SJCRH30 (cell line): ENCODE measurements around the gene PPARG. TPM values are rescaled to one million over a fixed set of nuclear protein-coding genes. Genes with fewer than 3 reads are reported as not detected.
"Not testable (repeated sequence)": the region's sequence is repeated elsewhere in the genome, so short reads cannot be mapped to it uniquely, and the experiment has no call there.

Experiments used
- DNase-seq, 2 experiments: peaks; one replicate each; pipeline ENCODE4 v3.0.0-alpha.2; 2015 to 2020
- H3K27ac ChIP-seq: fragments of 250-450 bp; sonication (Bioruptor Pico); 2 replicates; pipeline ENCODE4 v1.5.1; 2020; ENCODE audit warnings: mild to moderate bottlenecking, moderate library complexity
- H3K27me3 ChIP-seq: fragments of 250-450 bp; sonication (Bioruptor Pico); 2 replicates; pipeline ENCODE4 v1.5.1; 2020; ENCODE audit warnings: mild to moderate bottlenecking, moderate library complexity
- H3K36me3 ChIP-seq: fragments of 250-450 bp; sonication (Bioruptor Pico); 2 replicates; pipeline ENCODE4 v1.5.1; 2020; ENCODE audit warnings: mild to moderate bottlenecking, moderate library complexity
- H3K4me1 ChIP-seq: fragments of 250-450 bp; sonication (Bioruptor Pico); 2 replicates; pipeline ENCODE4 v1.5.1; 2020; ENCODE audit warnings: mild to moderate bottlenecking, moderate library complexity
- H3K4me3 ChIP-seq: fragments of 250-450 bp; sonication (Bioruptor Pico); 2 replicates; pipeline ENCODE4 v1.5.1; 2020; ENCODE audit warnings: mild to moderate bottlenecking, moderate library complexity
- H3K9me3 ChIP-seq: fragments of 250-450 bp; sonication (Bioruptor Pico); replicated peaks from 2 replicates; pipeline ENCODE4 v1.5.1; 2020; ENCODE audit warnings: mild to moderate bottlenecking, moderate library complexity
- total RNA-seq: library from RNA; depleted of rRNA; stranded (reverse); fragments of >200 nt; shearing (Covaris generic); gene quantifications from 2 replicates; pipeline ENCODE4 v1.2.3, GENCODE V29; 2014

The PPARG gene
- total RNA-seq, 1 experiment from 2014 or later: 0.06 TPM

- no peak overlapping the region for H3K4me3 ChIP-seq
- H3K36me3 ChIP-seq: no peaks in the 10 kb centered on the region
- no peaks in the 10 kb centered on the region for H3K4me1 ChIP-seq
- H3K9me3 ChIP-seq: no peaks in the 10 kb centered on the region
- no peak overlapping the region for H3K27ac ChIP-seq
- H3K27me3 ChIP-seq: no peaks in the 10 kb centered on the region; the same call in 1 of the 2 replicates
- no peak for DNase-seq
Observed at GRCh38 chr3:12461097-12461649, 172.3 kb downstream of the PPARG start.

DNA sequence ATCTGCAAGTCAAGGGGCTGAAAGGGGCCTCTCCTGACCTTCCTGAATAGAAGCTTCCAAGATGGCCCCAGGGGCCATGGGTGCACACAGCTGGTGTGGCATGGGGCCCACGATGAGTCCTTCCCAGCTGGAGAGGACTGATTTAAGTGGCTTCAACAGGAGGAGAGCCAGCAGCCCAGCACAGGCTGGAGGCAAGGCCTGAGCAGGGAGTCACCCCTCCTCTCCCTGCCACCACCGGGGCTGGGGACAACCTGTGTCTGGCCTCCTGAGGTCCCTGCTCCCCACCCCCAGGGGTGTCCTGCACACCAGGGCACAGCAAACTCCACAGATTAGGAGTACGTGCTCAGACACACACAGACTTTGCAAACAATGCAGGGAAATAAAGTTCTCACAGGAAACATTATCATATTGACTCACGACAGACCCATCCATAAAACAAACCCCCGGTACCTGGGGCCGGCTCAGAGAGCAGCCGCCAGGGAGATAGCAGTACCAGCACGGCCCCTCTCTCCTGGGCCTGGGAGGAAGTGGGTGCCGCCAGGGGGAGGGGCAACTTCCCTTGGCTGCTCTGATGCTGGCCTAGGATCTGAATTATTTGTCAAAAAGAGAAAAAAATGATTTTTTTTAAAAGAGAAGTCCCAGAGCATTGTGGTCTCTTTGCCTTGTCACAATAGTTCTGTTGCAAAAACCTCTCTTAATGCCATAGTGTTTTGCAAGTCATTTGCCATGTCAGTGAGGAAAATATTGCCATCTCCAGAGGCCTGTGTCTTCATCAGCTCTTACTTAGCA is 173.5 kb downstream of the PPARG start:
- Histone ChIP-seq H3K9me3 (no peaks in the 10 kb centered on the region), H3K4me1 (no peaks in the 10 kb centered on the region), H3K27ac (no peak overlapping the region), H3K36me3 (no peaks in the 10 kb centered on the region), H3K27me3 (no peaks in the 10 kb centered on the region; the same call in 1 of the 2 replicates), H3K4me3 (no peak overlapping the region)
- DNase-seq: no peak

- no peak for DNase-seq
- H3K36me3 ChIP-seq: no peaks in the 10 kb centered on the region
- H3K27me3 ChIP-seq: no peaks in the 10 kb centered on the region; the same call in 1 of the 2 replicates
- no peaks in the 10 kb centered on the region for H3K9me3 ChIP-seq
- H3K4me1 ChIP-seq: no peaks in the 10 kb centered on the region
- H3K4me3 ChIP-seq: no peak overlapping the region
- no peak overlapping the region for H3K27ac ChIP-seq
Observed at GRCh38 chr3:12463686-12464085, 174.8 kb downstream of the PPARG start.

DNA sequence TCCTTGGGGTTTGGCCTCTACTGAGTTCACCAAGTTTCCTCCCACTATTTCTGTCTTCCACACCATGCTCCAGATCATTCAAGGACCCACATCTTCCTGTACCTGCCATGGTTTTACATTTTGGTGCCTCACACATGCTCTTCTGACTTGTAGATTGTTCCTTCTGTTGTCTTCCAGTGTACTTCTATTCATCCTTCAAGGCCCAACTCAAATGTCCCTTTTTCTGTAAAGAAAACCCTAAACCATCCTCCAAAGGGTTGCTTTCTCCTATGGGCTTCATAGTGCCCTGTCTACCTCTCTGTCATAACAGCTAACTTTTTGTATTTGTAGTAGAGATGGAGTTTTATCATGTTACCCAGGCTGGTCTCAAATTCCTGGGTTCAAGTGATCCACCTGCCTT is 175.3 kb downstream of the PPARG start:
- no peak overlapping the region for H3K27ac ChIP-seq
- DNase-seq: no peak
- no peak overlapping the region for H3K4me3 ChIP-seq
- no peaks in the 10 kb centered on the region for H3K4me1 ChIP-seq
- no peaks in the 10 kb centered on the region; the same call in 1 of the 2 replicates for H3K27me3 ChIP-seq
- no peaks in the 10 kb centered on the region for H3K36me3 ChIP-seq
- no peaks in the 10 kb centered on the region for H3K9me3 ChIP-seq

DNA sequence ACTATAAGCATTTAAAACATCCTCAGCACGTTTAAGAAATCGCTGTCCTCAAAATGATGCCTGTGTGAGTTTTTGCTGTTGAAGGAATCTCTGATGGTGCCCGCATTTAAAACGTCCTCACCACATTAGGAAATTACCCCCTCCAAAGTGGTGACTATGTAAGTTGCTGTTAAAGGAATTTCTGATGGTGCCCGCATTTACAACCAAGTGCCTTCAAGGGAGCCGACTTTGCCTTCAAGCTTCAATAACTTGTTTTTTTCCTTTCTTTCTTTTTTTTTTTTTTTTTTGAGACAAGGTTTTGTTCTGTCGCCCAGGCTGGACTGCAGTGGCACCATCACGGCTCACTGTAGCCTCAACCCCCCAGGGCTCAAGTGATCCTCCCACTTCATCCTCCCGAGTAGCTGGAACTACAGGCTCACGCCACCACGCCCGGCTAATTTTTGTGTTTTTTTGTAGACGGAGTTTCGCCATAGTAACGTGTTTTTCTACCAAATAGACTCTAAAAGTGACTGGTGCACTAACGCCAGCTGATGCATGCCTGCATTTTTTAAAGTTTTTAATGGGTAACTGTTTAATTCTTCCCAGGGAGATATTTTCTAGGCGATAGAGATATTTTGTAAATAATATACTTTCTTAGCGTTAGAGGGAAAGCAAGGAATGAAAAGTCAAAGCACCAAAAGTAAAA is 176.4 kb downstream of the PPARG start:
- Histone ChIP-seq H3K36me3 (no peaks in the 10 kb centered on the region), H3K4me1 (no peaks in the 10 kb centered on the region), H3K27me3 (no peaks in the 10 kb centered on the region; the same call in 1 of the 2 replicates), H3K27ac (no peak overlapping the region), H3K9me3 (no peaks in the 10 kb centered on the region), H3K4me3 (no peak overlapping the region)
- no peak for DNase-seq

DNA sequence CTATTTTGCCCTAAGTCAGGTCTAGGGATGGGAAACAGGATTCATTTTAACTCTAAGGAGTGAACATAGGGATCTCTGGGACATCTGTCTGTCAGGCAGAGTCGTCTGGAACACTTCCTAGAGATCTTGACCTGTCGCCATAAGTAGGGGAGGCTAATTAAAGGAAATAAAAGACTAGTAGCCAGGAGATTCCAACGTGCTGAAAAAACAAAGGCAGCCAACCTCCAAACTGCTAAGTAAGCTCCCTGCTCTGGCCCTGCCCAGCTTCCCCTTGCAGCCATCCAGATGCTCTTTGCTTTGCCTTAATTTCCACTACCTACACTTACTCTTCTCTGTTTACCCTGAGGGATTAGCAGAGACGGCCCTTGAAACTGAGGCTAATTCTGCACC is 177.0 kb downstream of the PPARG start:
- Histone ChIP-seq H3K9me3 (no peaks in the 10 kb centered on the region), H3K4me3 (no peak overlapping the region), H3K36me3 (no peaks in the 10 kb centered on the region), H3K27ac (no peak overlapping the region), H3K4me1 (no peaks in the 10 kb centered on the region), H3K27me3 (no peaks in the 10 kb centered on the region)
- DNase-seq: no peak

DNA sequence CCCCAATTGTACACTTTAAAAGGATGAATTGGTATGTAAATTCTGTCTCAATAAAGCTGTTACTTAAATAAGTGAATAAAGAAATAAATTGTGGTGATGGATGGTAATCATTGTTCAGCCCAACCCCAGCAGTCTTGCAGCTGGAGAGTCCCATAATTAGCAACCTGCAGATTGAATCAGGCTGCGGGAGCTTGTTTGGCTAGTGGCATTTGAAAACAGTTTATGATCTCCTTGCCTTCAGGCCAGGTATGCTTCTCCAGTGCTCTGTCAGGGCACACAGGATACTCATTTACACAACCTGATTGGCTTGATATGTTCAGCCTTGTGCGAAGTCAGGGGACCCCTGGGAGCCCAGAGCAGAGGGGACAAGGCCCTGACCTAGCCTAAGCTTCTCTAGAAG is 178.9 kb downstream of the PPARG start:
- no peaks in the 10 kb centered on the region for H3K27me3 ChIP-seq

GRCh38 chr3:12468276-12468675 is 179.4 kb downstream of the PPARG start:
- Histone ChIP-seq H3K9me3 (no peaks in the 10 kb centered on the region), H3K27ac (no peak overlapping the region), H3K4me3 (no peak overlapping the region), H3K36me3 (no peaks in the 10 kb centered on the region), H3K4me1 (no peaks in the 10 kb centered on the region), H3K27me3 (no peaks in the 10 kb centered on the region)
- no peak for DNase-seq

More for the DNA sequence above, 178.9 kb downstream of the PPARG start:
- H3K4me1 ChIP-seq: no peaks in the 10 kb centered on the region
- no peak for DNase-seq
- H3K9me3 ChIP-seq: no peaks in the 10 kb centered on the region
- no peak overlapping the region for H3K27ac ChIP-seq
- H3K36me3 ChIP-seq: no peaks in the 10 kb centered on the region
- H3K4me3 ChIP-seq: no peak overlapping the region

- no peaks in the 10 kb centered on the region for H3K36me3 ChIP-seq
- no peaks in the 10 kb centered on the region for H3K4me1 ChIP-seq
- no peaks in the 10 kb centered on the region for H3K27me3 ChIP-seq
- H3K27ac ChIP-seq: no peak overlapping the region
- no peak overlapping the region for H3K4me3 ChIP-seq
- no peaks in the 10 kb centered on the region for H3K9me3 ChIP-seq
- DNase-seq: no peak
Observed at GRCh38 chr3:12468757-12469156, 179.9 kb downstream of the PPARG start.

GRCh38 chr3:12469222-12469621 is 180.4 kb downstream of the PPARG start:
- not testable (repeated sequence) for H3K4me3 ChIP-seq, H3K27ac ChIP-seq, DNase-seq, H3K4me1 ChIP-seq, H3K27me3 ChIP-seq, H3K36me3 ChIP-seq, H3K9me3 ChIP-seq

DNA sequence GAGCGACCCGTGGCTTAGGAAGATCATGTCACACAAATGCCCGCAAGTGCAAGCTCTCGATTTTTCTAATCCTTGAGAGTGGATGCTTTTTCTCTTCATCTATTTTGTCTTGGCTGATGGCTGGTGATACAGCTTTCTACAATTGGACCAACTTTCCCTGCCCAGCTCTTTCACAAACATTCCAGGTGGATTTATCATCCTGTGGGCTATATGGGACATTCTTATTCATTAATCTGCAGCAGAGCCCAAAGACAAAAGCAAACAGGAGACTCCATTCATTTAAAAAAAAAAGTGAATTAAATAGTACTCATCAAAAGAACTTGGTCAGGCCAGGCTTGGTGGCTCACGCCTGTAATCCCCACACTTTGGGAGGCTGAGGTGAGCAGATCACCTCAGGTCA is 181.2 kb downstream of the PPARG start:
- no peak overlapping the region for H3K27ac ChIP-seq
- H3K4me3 ChIP-seq: no peak overlapping the region
- H3K9me3 ChIP-seq: no peaks in the 10 kb centered on the region
- H3K36me3 ChIP-seq: no peaks in the 10 kb centered on the region
- H3K4me1 ChIP-seq: no peaks in the 10 kb centered on the region
- H3K27me3 ChIP-seq: no peaks in the 10 kb centered on the region
- DNase-seq: no peak

GRCh38 chr3:12470680-12471079 is 181.8 kb downstream of the PPARG start:
- no peak overlapping the region for H3K27ac ChIP-seq
- no peak overlapping the region for H3K4me3 ChIP-seq
- H3K36me3 ChIP-seq: no peaks in the 10 kb centered on the region
- DNase-seq: no peak
- peaks cover 2% of the 10 kb centered on the region; the same call in 1 of the 2 replicates for H3K27me3 ChIP-seq
- no peaks in the 10 kb centered on the region for H3K9me3 ChIP-seq
- H3K4me1 ChIP-seq: no peaks in the 10 kb centered on the region

GRCh38 chr3:12471241-12471640 is 182.4 kb downstream of the PPARG start:
- Histone ChIP-seq H3K27ac (no peak overlapping the region), H3K27me3 (peaks cover 5% of the 10 kb centered on the region; the same call in 1 of the 2 replicates), H3K4me3 (no peak overlapping the region), H3K9me3 (no peaks in the 10 kb centered on the region), H3K4me1 (no peaks in the 10 kb centered on the region), H3K36me3 (no peaks in the 10 kb centered on the region)
- no peak for DNase-seq

DNA sequence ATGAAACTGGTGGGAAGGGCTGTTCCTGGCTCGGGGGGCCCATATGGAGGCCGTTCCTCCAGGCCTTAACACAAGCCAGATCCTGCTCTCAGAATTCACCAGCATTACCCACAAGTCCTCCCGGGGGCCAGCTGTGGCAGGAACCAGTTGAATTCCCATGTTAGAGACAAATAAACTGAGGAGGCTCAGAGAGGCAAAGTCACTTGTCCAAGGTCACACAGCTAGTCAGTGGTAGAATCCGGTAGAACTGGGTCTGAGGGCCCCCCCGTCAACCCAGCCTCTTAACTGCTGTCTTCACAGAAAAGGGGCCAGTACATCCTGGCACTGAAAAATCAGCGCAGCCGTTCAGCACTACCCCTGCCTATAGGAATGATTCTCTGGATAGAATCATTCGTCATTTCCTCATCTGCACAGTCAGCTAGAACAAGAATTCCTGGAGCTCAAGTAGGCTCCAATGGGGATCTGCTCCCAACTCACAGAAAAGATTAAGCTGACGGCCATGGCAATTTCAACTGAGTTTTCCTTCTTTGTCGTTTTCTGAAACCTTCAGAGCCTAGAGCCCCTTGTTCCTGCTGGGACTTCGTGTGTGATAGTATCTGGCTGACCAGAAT is 183.2 kb downstream of the PPARG start:
- Histone ChIP-seq H3K9me3 (no peaks in the 10 kb centered on the region), H3K27ac (no peak overlapping the region)
- DNase-seq: no peak

DNA sequence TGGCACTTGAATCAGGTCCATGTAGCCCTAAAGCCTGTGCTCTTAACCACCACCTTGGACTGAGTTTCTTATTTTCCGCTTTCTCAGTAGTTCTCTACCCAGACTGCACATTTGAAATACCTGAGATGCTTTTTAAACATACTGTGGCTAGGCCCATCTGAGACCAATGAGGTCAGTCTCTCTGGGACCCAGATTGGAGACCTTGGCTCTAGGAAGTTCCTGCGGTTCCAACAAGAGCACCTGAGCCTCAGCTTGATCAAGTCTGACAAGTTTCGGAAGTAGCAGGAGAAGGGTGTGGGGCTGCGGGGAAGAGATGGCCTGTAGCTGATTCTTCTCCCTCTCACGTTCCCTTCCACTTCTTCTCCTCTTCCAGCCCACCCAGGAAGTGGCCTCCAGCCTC is 183.9 kb downstream of the PPARG start:
- no peaks in the 10 kb centered on the region for H3K9me3 ChIP-seq
- DNase-seq: no peak
- H3K4me3 ChIP-seq: no peak overlapping the region
- H3K27me3 ChIP-seq: peaks cover 5% of the 10 kb centered on the region; the same call in 1 of the 2 replicates
- H3K4me1 ChIP-seq: no peaks in the 10 kb centered on the region
- H3K27ac ChIP-seq: no peak overlapping the region
- no peaks in the 10 kb centered on the region for H3K36me3 ChIP-seq

More for the DNA sequence above, 183.2 kb downstream of the PPARG start:
- H3K4me1 ChIP-seq: no peaks in the 10 kb centered on the region
- no peaks in the 10 kb centered on the region for H3K36me3 ChIP-seq
- H3K27me3 ChIP-seq: peaks cover 5% of the 10 kb centered on the region; the same call in 1 of the 2 replicates
- H3K4me3 ChIP-seq: no peak overlapping the region
